GM12878 (cell line): Measurements from ENCODE around the gene PLD3. TPM values are rescaled to one million over a fixed set of nuclear protein-coding genes. Genes with fewer than 3 reads are reported as not detected.

ENCODE experiments used
- ATAC-seq: fragments of 200-7000 bp; cut with Tn5 transposase; 3 replicates; pipeline ENCODE4 v1.9.1; 2020; ENCODE audit warnings: mild to moderate bottlenecking, moderate library complexity
- BruUV-seq: library from RNA; stranded (reverse); fragments of 400-500 nt; replicated peaks from 2 replicates; lab custom pipeline; 2021; lab: Mats Ljungman, UMichigan
- CTCF ChIA-PET: fragments of 300-600 bp; sonication (Branson Sonifier 250); formaldehyde crosslinking; extraction: SDS; loops from one replicate; lab custom pipeline; 2021; ENCODE audit warnings: inconsistent platforms; lab: Yijun Ruan, JAX
- POLR2A ChIA-PET: fragments of 350-600 bp; formaldehyde crosslinking; extraction: SDS; loops from one replicate; lab custom pipeline; 2021; ENCODE audit warnings: inconsistent platforms; lab: Charles Lee
- RAD21 ChIA-PET: fragments of 300-600 bp; sonication (Branson Sonifier 250); formaldehyde crosslinking; loops from one replicate; lab custom pipeline; 2023; ENCODE audit warnings: antibody characterized with exemption; ENCODE audit not compliant: unreplicated experiment; lab: Charles Lee
- SMC1A ChIA-PET: fragments of 300-600 bp; sonication (Branson Sonifier 250); formaldehyde crosslinking; loops from one replicate; lab custom pipeline; 2023; ENCODE audit not compliant: unreplicated experiment, uncharacterized antibody; lab: Charles Lee
- DNase-seq: peaks from one replicate; pipeline ENCODE4 v3.0.0-alpha.2; 2011; ENCODE audit warnings: low read depth, low spot score
- FAIRE-seq: peaks from 3 replicates; lab custom pipeline; 2011; peaks lifted over from hg19 to GRCh38; lab: Jason Lieb, UNC
- H2AFZ ChIP-seq: 2 replicates; pipeline ENCODE4 v1.6.0; 2011; ENCODE audit warnings: low read depth, low read length, control low read depth; ENCODE audit not compliant: control insufficient read depth
- H3K27ac ChIP-seq: 2 replicates; pipeline ENCODE4 v1.5.1; 2011; ENCODE audit warnings: control low read depth; ENCODE audit not compliant: control insufficient read depth, insufficient read depth
- H3K27me3 ChIP-seq, 2 experiments: replicated peaks in 1 of 2; 2 replicates each; pipeline versions ENCODE4 v1.6.0 to v1.6.1; 2011; ENCODE audit warnings: low read length in 1 of 2; ENCODE audit not compliant: control insufficient read depth in 2 of 2, insufficient read depth in 2 of 2
- H3K36me3 ChIP-seq, 2 experiments: 2 replicates each; pipeline ENCODE4 v1.5.1; 2011; ENCODE audit warnings: low read length in 1 of 2; ENCODE audit not compliant: control insufficient read depth in 2 of 2, insufficient read depth in 2 of 2
- H3K4me1 ChIP-seq: 2 replicates; pipeline ENCODE4 v1.6.1; 2011; ENCODE audit warnings: mild to moderate bottlenecking, low read length, moderate library complexity, mixed read lengths; ENCODE audit not compliant: control insufficient read depth, insufficient read depth
- H3K4me2 ChIP-seq: 2 replicates; pipeline ENCODE4 v1.6.0; 2011; ENCODE audit warnings: control low read depth; ENCODE audit not compliant: control insufficient read depth, insufficient read depth
- H3K4me3 ChIP-seq: fragments of 200-600 bp; sonication (generic); 2 replicates; pipeline ENCODE4 v1.5.1; 2016
- H3K79me2 ChIP-seq: 2 replicates; pipeline ENCODE4 v1.6.0; 2011; ENCODE audit warnings: low read length; ENCODE audit not compliant: control insufficient read depth, insufficient read depth
- H3K9ac ChIP-seq: 2 replicates; pipeline ENCODE4 v1.8.0; 2011; ENCODE audit warnings: low read length, control low read depth, mixed read lengths; ENCODE audit not compliant: control insufficient read depth, insufficient read depth
- H3K9me3 ChIP-seq: replicated peaks from 3 replicates; pipeline ENCODE4 v1.5.1; 2011; ENCODE audit warnings: mild to moderate bottlenecking, low read length; ENCODE audit not compliant: control insufficient read depth, insufficient read depth
- H4K20me1 ChIP-seq: 2 replicates; pipeline ENCODE4 v1.6.0; 2011; ENCODE audit not compliant: control insufficient read depth, insufficient read depth
- CBX3 ChIP-seq: fragments of 200-600 bp; sonication (generic); IDR thresholded peaks from 2 replicates; pipeline ENCODE4 v1.6.1; 2016; ENCODE audit warnings: low read depth, borderline replicate concordance
- CBX5 ChIP-seq: sonication (generic); IDR thresholded peaks from 2 replicates; pipeline ENCODE4 v1.6.1; 2016; ENCODE audit warnings: low read depth, moderate library complexity, mild to moderate bottlenecking, inconsistent platforms
- FOXM1 ChIP-seq: IDR thresholded peaks from 2 replicates; pipeline ENCODE4 v1.6.1; 2012; ENCODE audit warnings: low read depth, mild to moderate bottlenecking, inconsistent platforms, low read length, moderate library complexity
- NR2C2 ChIP-seq: IDR thresholded peaks from 2 replicates; pipeline ENCODE4 v1.6.1; 2011; ENCODE audit warnings: borderline replicate concordance, low read depth; ENCODE audit not compliant: control insufficient read depth, insufficient read length
- POLR2AphosphoS2 ChIP-seq: IDR thresholded peaks from 2 replicates; pipeline ENCODE4 v1.6.1; 2011; ENCODE audit warnings: low read depth, mild to moderate bottlenecking, low read length, improper control_type of control experiment, moderate library complexity
- RAD21 ChIP-seq: IDR thresholded peaks from 2 replicates; pipeline ENCODE4 v1.6.1; 2011; ENCODE audit warnings: mild to moderate bottlenecking, low read depth, low read length, moderate library complexity; ENCODE audit not compliant: insufficient read depth
- SMAD1 ChIP-seq: fragments of 450-650 bp; IDR thresholded peaks from 2 replicates; pipeline ENCODE4 v1.6.1; 2018; ENCODE audit warnings: mild to moderate bottlenecking, low read depth; ENCODE audit not compliant: partially characterized antibody
- ZNF384 ChIP-seq: IDR thresholded peaks from 2 replicates; pipeline ENCODE4 v1.6.1; 2012; ENCODE audit warnings: low read depth, mild to moderate bottlenecking, low read length, improper control_type of control experiment, borderline replicate concordance
- WGBS: methylation state at CpG from one replicate; pipeline ENCODE4 v1.1.6; 2016; ENCODE audit warnings: low lambda C conversion rate; ENCODE audit not compliant: insufficient replicate concordance, insufficient coverage; ENCODE audit errors: missing lambda C conversion rate; 5-methylcytosine and 5-hydroxymethylcytosine counted together
- in situ Hi-C: fragments of 300-500 bp; cut with MboI; formaldehyde crosslinking; loops from 9 replicates; pipeline ENCODE4 v1.14.3; 2018; ENCODE audit warnings: mixed read lengths
- intact Hi-C: fragments of 100-400 bp; cut with micrococcal nuclease; formaldehyde crosslinking; loops from one replicate; pipeline ENCODE4 v1.14.2; 2022; ENCODE audit not compliant: unreplicated experiment
- polyA plus RNA-seq, 11 experiments: library from polyadenylated mRNA; depleted of rRNA in 4 of 11; unstranded in 6 of 11; stranded (reverse) in 5 of 11; fragments of >200 nt; fragmentation: Nextera tagmentation in 4 of 11; fragmentation: Illumina TruSeq in 1 of 11; extraction: Ambion mirVana in 4 of 11; extraction: Trizol in 1 of 11; gene quantifications; 1 replicate in 1 of 11; 2 replicates in 10 of 11; pipeline versions ENCODE4 v1.2.1 to v1.2.3, GENCODE V29; 2011 to 2016; ENCODE audit warnings: inconsistent platforms in 2 of 11, missing spikeins in 2 of 11, low read depth in 1 of 11
- total RNA-seq, 4 experiments: library from RNA; depleted of rRNA in 3 of 4; stranded (reverse); fragments of >200 nt in 3 of 4; fragmentation: Illumina TruSeq in 1 of 4; extraction: Trizol in 1 of 4; gene quantifications; 2 replicates each; pipeline versions ENCODE4 v1.2.1 to v1.2.3, GENCODE V29; 2013 to 2021
- TF ChIP-seq, protein P1 (sequence below): IDR thresholded peaks from 2 replicates; pipeline ENCODE4 v1.6.1; 2011; ENCODE audit warnings: borderline replicate concordance, low read depth, mild to moderate bottlenecking, moderate library complexity, mixed read lengths, low read length; ENCODE audit not compliant: insufficient read depth; ENCODE audit errors: extremely low read length
- TF ChIP-seq, protein P2 (sequence below): IDR thresholded peaks from 2 replicates; pipeline ENCODE4 v1.6.1; 2012; ENCODE audit warnings: low read depth, low read length, improper control_type of control experiment

The PLD3 gene
- total and polyA plus RNA-seq, 10 of the 15 experiments (the other 5 are each of a cell fraction or from before 2014, with no cell fraction given) = 1.3 to 134 (median 72.7) TPM

DNA sequence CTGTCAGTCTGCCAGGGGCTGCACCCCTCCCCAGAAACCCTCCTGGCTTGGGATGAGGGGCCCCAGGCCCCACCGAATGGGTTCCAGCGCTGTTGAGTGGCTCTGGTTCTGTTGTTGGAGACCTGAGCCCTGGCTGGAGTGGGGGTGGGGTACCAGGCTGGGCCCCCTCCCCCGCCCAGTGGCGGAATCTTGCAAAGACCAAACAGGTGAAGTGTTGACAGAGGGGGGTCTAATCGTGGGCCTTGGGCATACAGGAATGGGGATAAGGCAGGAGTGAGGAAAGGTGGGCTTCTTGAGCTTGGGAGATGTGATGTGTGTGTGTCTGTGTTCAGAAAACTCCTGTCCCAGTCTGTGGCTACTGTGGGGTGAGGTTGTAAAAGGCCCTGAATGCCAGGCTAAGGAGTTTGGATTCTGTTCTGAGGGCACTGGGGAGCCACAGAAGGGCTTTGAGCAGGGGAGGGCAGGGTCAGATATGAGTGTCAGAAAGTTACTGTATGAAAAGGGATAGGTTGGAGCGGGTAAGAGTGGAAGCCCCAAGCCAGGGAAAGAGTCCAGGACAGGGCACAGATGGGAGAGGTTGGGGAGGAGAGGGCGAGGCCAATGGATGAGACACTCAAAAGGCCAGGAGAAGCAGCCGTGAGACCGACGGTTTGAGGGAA is 41.7 kb downstream of the PLD3 start, which contains the start of gene HIPK4:
TSS of gene HIPK4 (minus strand) at position 98 of the 659 bp plus-strand sequence. CDS start 279 bp downstream, outside the sequence.
- Histone ChIP-seq H3K27me3 (no peaks in the 10 kb centered on the region), H4K20me1 (no peaks in the 10 kb centered on the region), H3K9me3 (no peaks in the 10 kb centered on the region), H3K27ac (no peak within 1 kb of the TSS), H3K4me2 (no peak within 1 kb of the TSS), H3K36me3 (no peaks in the 10 kb centered on the region), H3K4me3 (no peak within 1 kb of the TSS), H3K79me2 (no peaks in the 10 kb centered on the region), H3K9ac (no peak within 1 kb of the TSS), H3K4me1 (no peaks in the 10 kb centered on the region), H2AFZ (no peak within 1 kb of the TSS)
- no TSS peak for BruUV-seq
- FAIRE-seq (no peak), ATAC-seq (no peak), DNase-seq (no peak)
- ChIA-PET RAD21 (no interaction called here), SMC1A (no interaction called here), CTCF (interaction anchor here (1.0 kb wide), 1 partner anchor 42 kb away, joined by 3 read pairs; the partner anchor contains the start of genes C19orf47 and PLD3), POLR2A (interaction anchor here (0.6 kb wide), 1 partner anchor 53 kb away, joined by 3 read pairs; no protein-coding TSS in a partner anchor)
- intact Hi-C loops = no loop called here
- TF ChIP-seq POLR2AphosphoS2 = no peak
- TF ChIP-seq SMAD1 = no peak
- TF ChIP-seq, protein P1, sequence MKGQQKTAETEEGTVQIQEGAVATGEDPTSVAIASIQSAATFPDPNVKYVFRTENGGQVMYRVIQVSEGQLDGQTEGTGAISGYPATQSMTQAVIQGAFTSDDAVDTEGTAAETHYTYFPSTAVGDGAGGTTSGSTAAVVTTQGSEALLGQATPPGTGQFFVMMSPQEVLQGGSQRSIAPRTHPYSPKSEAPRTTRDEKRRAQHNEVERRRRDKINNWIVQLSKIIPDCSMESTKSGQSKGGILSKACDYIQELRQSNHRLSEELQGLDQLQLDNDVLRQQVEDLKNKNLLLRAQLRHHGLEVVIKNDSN = no peak
- TF ChIP-seq RAD21 = no peak
- in situ Hi-C loops = no loop called here
- 59% methylated on average over 10 of the region's 10 CpGs for WGBS

DNA sequence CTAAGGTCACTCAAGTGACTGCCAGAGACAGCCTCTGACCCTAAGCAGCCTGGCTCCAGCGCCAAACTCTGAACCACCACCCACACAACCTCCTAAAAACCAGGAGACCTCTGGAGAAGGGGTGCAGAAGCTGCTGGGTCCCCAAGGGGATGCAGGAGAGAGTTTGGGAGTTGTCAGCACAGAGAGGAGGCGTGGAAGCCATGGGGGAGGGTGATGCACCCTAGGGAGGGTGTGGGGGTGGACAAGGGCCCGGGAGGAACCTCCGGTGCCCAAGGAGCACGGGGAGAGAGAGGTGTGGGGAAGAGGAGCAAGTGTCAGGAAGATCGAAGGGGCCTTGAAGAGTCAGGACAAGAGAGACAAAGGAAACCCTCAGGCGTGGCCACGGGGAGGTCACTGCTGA is 43.6 kb downstream of the PLD3 start:
- in situ Hi-C loops (no loop called here), intact Hi-C loops (no loop called here)
- ChIA-PET SMC1A (no interaction called here), POLR2A (no interaction called here), RAD21 (no interaction called here), CTCF (no interaction called here)
- Histone ChIP-seq H3K27me3 (no peaks in the 10 kb centered on the region), H3K79me2 (no peaks in the 10 kb centered on the region), H3K36me3 (no peaks in the 10 kb centered on the region), H3K4me3 (no peak overlapping the region), H3K4me2 (no peak overlapping the region), H4K20me1 (no peaks in the 10 kb centered on the region), H3K27ac (no peak overlapping the region), H2AFZ (no peak overlapping the region), H3K9me3 (no peaks in the 10 kb centered on the region), H3K9ac (no peak overlapping the region), H3K4me1 (no peaks in the 10 kb centered on the region)
- DNase-seq = no peak
- no peak for ATAC-seq
- WGBS = 11% methylated on average over 8 of the region's 8 CpGs
- no peak for FAIRE-seq
- TF ChIP-seq ZNF384 = no peak
- TF ChIP-seq CBX3 = no peak
- no peak for TF ChIP-seq CBX5
- TF ChIP-seq NR2C2 = no peak
- TF ChIP-seq FOXM1 = no peak
- TF ChIP-seq, protein P2, sequence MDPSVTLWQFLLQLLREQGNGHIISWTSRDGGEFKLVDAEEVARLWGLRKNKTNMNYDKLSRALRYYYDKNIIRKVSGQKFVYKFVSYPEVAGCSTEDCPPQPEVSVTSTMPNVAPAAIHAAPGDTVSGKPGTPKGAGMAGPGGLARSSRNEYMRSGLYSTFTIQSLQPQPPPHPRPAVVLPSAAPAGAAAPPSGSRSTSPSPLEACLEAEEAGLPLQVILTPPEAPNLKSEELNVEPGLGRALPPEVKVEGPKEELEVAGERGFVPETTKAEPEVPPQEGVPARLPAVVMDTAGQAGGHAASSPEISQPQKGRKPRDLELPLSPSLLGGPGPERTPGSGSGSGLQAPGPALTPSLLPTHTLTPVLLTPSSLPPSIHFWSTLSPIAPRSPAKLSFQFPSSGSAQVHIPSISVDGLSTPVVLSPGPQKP = no peak
- no TSS peak for BruUV-seq
